ENCODE measurements around the gene SUCLA2.

GRCh38 chr13:47904241-47904640, 96.8 kb downstream of the SUCLA2 start:
- TF ChIP-seq USF1 (IDR thresholded peaks at IDR 0.05) (no peak), EP300 (IDR thresholded peaks at IDR 0.05; ENCODE audit: borderline replicate concordance) (no peak), TEAD4 (IDR thresholded peaks at IDR 0.05) (no peak), YY1 (IDR thresholded peaks at IDR 0.05; ENCODE audit: low read depth) (no peak), FOXM1 (IDR thresholded peaks at IDR 0.05; ENCODE audit: borderline replicate concordance, low read depth) (no peak)

Data from Ishikawa (cell line).